ENCODE results near the gene VSIG10.

DNA sequence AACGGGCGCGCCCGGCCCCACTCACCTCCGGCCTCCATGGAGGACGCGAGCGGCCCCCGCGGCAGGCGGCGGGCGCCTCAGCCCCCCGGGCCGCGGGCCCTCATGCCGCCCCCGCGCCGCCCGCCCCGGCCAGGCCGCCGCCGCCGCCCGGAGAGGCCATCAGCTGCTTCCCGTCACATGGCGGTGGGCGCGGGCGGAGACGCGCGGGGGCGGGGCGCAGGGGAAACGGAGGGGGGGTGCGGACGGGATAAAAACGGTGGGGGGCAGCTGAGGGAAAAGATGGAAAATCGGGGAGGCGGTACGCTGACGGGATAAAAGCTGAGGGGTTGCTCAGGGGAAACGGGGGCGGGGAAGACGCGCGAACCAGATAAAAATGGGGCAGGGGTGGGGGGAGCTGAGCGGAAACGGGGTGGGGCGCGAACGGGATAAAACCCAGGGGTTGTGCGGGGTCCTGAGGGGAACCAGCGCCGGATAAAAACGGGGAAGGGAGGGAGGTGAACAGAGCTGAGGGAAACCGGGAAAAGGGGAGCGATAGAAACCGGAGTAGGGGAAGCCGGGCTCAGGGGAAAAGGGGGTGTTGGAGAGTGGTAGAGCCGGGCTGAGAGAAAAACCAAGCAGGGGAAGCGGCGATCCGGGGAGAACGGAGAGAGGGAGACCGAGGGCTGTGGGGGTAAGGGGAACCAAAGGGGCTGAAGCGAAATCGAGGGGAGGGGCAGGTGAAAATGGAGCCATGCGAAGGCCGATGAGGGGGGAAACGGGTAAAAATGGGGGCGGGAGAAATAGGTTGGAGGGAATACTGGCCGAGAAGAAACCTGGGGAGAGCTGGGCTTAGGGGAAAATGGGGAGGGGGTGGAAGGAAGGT, 42.6 kb downstream of the VSIG10 start, which contains the start of gene WSB2:
- TF ChIP-seq POLR2A (IDR thresholded peaks at IDR 0.05) (no peak), CTCF (IDR thresholded peaks at IDR 0.05) (no peak)
